Neural cell (in vitro differentiated cells): Measurements from ENCODE around the gene TTLL1.

Source experiments
- CTCF ChIP-seq: fragments of 450-650 bp; IDR thresholded peaks from 2 replicates; pipeline ENCODE4 v1.5.1; 2014; ENCODE audit warnings: antibody characterized with exemption, mild to moderate bottlenecking, moderate library complexity; ENCODE audit not compliant: poor library complexity, severe bottlenecking
- EP300 ChIP-seq: fragments of 450-650 bp; conservative IDR thresholded peaks from 2 replicates; pipeline ENCODE4 v1.6.1; 2014; ENCODE audit warnings: antibody characterized with exemption, mild to moderate bottlenecking, moderate library complexity; ENCODE audit not compliant: poor library complexity, severe bottlenecking
- EZH2 ChIP-seq: fragments of 200-600, 300-800 bp; shearing (Covaris generic), sonication (generic); IDR thresholded peaks from 2 replicates; pipeline ENCODE4 v1.6.1; 2014; ENCODE audit warnings: antibody characterized with exemption, low read length, borderline replicate concordance, mild to moderate bottlenecking; ENCODE audit not compliant: insufficient read depth, poor library complexity, severe bottlenecking
- POLR2AphosphoS5 ChIP-seq: IDR thresholded peaks from 2 replicates; pipeline ENCODE4 v1.6.1; 2012
- SMC3 ChIP-seq: fragments of 450-650 bp; conservative IDR thresholded peaks from 2 replicates; pipeline ENCODE4 v1.6.1; 2014; ENCODE audit warnings: antibody characterized with exemption, mild to moderate bottlenecking, moderate library complexity; ENCODE audit not compliant: poor library complexity

GRCh38 chr22:43136801-43137200, 47.6 kb upstream of the TTLL1 start:
- TF ChIP-seq POLR2AphosphoS5 = no peak
- TF ChIP-seq CTCF = no peak
- no peak for TF ChIP-seq EZH2
- TF ChIP-seq EP300 = no peak
- no peak for TF ChIP-seq SMC3
